Coronary artery (tissue), 2 donors: ENCODE data around the gene FAM241B.

Experiments
- DNase-seq: peaks from one replicate; pipeline ENCODE4 v3.0.0-alpha.2; 2017; ENCODE audit warnings: low spot score
- H3K27ac ChIP-seq, 2 donors: fragments of 200-600 bp; sonication (generic); one replicate each; pipeline ENCODE4 v1.5.1; 2016 to 2019
- H3K4me3 ChIP-seq: fragments of 200-600 bp; sonication (generic); 2 replicates; pipeline ENCODE4 v1.5.1; 2016; ENCODE audit warnings: mild to moderate bottlenecking, moderate library complexity
- TF ChIP-seq, protein P1 (sequence below): fragments of 200-600 bp; sonication (generic); IDR thresholded peaks from one replicate; pipeline ENCODE4 v1.5.1; 2019; ENCODE audit warnings: antibody characterized with exemption

Gene FAM241B

DNA sequence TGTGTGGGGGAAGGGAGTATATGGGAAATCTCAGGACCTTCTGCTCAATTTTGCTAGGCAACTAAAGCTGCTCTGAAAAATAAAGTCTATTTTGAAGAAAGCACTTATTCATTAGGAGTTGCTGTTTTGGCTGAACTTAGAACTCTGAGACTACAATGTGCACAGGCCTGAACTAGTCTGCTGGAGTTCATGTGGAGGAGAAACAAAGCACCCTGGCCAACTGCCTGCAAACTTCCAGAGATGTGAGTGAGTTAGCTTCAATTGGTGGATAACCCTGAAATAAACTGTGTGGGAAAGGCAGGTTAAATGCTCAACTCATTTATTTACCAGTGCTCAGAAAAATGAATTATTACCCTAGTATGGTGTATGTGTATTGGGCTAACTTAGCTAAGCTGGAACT lies 17.3 kb upstream of the FAM241B start:
- Histone ChIP-seq H3K4me3 (no peak overlapping the region), H3K27ac (no peak overlapping the region)
- TF ChIP-seq, protein P1, sequence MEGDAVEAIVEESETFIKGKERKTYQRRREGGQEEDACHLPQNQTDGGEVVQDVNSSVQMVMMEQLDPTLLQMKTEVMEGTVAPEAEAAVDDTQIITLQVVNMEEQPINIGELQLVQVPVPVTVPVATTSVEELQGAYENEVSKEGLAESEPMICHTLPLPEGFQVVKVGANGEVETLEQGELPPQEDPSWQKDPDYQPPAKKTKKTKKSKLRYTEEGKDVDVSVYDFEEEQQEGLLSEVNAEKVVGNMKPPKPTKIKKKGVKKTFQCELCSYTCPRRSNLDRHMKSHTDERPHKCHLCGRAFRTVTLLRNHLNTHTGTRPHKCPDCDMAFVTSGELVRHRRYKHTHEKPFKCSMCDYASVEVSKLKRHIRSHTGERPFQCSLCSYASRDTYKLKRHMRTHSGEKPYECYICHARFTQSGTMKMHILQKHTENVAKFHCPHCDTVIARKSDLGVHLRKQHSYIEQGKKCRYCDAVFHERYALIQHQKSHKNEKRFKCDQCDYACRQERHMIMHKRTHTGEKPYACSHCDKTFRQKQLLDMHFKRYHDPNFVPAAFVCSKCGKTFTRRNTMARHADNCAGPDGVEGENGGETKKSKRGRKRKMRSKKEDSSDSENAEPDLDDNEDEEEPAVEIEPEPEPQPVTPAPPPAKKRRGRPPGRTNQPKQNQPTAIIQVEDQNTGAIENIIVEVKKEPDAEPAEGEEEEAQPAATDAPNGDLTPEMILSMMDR = no peak
- peak; percentile 17 for DNase-seq

DNA sequence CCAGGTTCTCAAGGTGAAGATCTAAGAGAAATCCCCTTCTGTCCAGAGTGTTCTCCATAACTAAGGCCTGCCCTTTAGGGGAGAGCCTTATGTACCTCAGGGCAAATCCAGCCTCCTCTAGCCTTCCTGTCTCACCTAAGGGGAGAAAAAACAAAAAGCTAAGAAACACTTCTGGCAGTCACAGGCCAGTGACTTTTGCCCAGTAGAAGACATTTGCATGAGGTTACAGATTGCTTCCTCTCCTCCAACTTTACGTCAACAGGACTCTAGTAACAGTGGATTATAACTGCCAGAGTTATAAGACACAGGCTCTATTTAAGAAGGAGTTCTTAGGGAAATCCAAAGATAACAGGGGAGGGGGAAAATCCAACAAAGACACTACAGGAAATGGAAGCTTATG lies 15.9 kb upstream of the FAM241B start:
- TF ChIP-seq, protein P1 = no peak
- Histone ChIP-seq H3K27ac (no peak overlapping the region), H3K4me3 (no peak overlapping the region)
- DNase-seq = no peak

DNA sequence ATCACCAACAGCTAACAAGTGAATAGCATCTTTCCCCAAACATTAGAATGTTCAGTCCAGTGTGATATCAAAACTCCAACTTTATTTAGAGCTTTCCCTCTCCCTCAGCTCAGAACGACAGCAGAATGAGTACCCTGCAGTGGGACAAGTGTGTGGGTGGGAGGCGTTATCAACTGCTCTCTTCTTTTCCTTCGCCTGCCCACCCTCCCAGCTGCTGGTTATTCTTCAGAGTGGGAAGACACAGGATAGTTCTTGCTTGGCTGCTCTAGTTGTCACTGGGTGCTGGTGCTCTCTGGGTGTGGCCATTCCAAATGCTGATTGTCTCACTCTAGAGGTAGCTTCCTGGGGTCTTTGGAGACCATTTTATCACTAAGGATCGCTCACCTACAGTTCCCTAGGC lies 13.7 kb upstream of the FAM241B start:
- no peak overlapping the region for H3K27ac ChIP-seq
- peak; percentile 46 for DNase-seq
- TF ChIP-seq, protein P1 = no peak
- no peak overlapping the region for H3K4me3 ChIP-seq

DNA sequence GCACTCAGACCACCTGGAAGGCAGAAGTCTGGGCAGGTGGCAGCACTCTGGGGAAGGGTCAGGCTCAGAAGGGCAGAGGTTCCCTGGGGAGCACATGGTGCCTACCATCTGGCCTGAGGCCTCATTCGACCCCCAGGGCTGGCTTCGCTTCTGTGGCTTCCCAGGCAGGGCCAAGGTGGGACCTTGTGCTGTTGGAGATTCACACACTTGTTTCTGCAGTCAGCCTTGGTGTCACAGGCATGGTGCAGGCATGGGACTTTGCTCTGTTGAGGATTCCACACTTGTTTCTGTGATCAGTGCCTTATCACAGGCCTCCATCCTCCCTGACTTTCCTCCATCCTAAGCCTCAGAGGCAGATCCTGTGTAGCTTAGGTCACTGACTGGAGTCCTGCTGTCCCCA lies 11.3 kb upstream of the FAM241B start:
- Histone ChIP-seq H3K27ac (no peak overlapping the region), H3K4me3 (no peak overlapping the region)
- DNase-seq = no peak
- TF ChIP-seq, protein P1 = no peak

DNA sequence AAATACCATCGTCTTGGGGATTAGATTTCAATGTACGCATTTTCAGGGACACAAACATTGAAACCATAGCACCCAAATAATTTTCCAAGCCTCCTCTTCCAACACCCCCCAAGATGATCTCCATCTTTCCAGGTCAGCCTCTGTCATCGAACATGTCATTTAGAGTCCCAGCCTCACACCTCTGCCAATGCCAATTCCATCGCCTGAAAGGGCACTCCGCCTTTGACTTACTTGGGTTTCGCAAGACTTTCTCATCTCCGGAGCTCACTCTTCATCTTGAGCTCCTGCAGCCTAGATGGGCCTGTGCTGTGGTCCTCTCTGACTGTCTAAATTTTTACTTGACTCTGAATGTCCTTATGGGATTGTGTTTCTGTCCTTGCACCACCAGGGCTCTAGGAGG lies 10.4 kb upstream of the FAM241B start:
- Histone ChIP-seq H3K4me3 (no peak overlapping the region), H3K27ac (no peak overlapping the region)
- DNase-seq = no peak
- TF ChIP-seq, protein P1 = no peak

DNA sequence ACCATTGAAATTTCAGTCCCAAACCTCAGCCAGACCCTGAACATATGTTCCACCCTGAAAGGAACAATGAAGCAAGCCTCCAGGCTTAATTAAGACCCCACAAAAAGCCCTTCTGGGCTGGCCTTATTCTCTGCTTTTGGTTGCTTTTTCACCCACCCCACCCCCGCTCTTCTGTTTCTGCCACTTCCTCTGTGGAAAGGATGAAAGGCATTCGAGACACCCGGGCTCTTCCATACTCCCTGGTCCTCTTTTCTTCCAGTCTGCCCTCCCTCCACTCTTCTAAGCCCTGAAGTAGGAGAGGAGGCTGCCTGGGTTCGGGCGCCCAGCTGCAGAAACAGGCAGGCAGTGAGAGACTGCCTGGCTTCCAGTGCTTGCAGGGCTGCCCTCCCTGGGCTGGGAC lies 9.4 kb upstream of the FAM241B start:
- DNase-seq = no peak
- H3K27ac ChIP-seq = no peak overlapping the region
- TF ChIP-seq, protein P1 = no peak
- H3K4me3 ChIP-seq = no peak overlapping the region

DNA sequence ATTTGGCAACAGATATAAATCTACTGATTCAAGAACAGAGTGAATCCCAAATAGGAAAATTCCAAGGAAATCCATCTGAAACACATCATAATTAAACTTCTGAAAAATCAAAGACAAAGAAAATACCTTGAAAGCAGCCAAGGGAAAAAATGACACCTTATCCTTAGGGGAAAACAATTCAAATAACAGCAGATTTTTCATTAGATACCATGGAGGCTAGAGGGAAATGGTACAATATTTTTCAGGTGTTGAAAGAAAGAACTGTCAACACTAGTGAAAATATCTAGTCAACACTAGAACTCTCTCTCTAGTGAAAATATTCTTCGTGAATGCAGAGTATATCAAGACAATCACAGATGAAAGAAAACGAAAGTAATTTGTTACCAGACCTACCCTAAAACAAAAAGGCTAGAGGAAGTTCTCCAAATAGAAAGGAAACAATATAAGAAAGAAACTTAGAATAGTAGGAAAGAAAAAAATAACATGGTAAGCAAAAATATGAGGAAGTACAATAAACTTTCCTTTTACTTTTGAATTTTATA lies 5.7 kb upstream of the FAM241B start:
- H3K27ac ChIP-seq = no peak overlapping the region
- no peak for DNase-seq
- TF ChIP-seq, protein P1 = no peak
- H3K4me3 ChIP-seq = no peak overlapping the region
